ENCODE measurements around the gene RGS6.

DNA sequence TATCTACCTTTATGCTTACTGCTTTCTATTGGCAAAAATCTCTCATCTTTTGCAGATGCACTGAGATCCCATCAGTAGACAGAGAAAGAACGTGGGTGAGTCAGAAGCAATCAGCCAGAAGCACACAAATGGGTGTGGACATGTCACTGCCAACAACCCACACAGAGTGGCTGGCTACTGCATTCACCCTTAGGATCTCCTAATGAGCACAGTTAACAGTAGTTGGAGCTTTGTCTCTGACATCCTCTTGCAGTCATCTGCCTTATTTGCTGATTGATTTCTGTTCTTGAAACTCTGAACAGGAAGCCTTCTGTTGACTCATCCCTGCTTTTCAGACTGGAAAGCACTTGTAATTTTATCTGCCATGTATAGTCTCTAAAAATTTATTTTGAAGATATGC lies 117.2 kb downstream of the RGS6 start:
- no peak for TF ChIP-seq TAF1 (IDR thresholded peaks at IDR 0.05; ENCODE audit: borderline replicate concordance, low read depth, low read length)
- TF ChIP-seq POLR2AphosphoS5 (IDR thresholded peaks at IDR 0.05; ENCODE audit: low read depth, low read length) = no peak

All from GM12892 (cell line).